Kidney glomerular epithelial cell (primary cell): ENCODE data around the gene CCL25.
"Not testable (repeated sequence)": the region's sequence is repeated elsewhere in the genome, so short reads cannot be mapped to it uniquely, and the experiment has no call there.

Experiments
- DNase-seq: peaks from one replicate; lab custom pipeline; 2025; lab: John Stamatoyannopoulos, UW

Gene CCL25

DNA sequence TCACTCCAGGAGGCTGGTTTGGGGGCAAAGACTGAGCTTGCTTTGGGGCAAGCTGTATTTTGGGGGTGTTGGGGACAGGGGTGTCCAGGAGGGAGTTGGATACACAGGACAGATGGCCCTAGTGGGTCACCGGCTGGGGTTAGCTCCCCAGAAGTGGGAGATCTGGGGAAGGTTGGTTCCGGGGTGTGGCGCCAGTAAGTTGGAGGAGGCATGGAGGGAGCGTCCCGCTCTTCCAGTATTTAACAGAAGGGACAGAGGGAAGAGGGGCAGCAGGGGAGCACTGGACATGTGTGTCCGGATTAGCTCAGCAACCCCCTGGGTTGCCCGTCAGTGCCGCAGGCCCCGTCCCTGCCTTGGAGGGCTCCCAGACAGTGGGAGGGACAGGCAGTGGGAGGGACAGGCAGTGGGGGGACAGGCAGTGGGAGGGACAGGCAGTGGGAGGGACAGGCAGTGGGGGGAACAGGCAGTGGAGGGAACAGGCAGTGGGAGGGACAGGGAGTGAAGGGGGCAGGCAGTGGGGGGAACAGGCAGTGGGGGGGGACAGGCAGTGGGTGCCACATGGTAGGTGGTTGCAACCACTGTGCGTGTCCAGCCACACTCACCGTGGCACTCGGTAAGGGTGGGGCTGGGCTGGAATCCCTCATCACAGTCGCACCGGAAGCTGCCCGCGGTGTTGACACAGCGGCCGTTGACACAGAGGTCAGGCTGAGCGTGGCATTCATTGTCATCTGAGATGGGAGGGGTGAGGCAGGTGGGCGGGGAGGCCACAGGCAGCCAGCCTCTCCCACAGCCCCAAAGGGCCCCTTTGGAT, 33.2 kb downstream of the CCL25 start:
- DNase-seq: no peak

DNA sequence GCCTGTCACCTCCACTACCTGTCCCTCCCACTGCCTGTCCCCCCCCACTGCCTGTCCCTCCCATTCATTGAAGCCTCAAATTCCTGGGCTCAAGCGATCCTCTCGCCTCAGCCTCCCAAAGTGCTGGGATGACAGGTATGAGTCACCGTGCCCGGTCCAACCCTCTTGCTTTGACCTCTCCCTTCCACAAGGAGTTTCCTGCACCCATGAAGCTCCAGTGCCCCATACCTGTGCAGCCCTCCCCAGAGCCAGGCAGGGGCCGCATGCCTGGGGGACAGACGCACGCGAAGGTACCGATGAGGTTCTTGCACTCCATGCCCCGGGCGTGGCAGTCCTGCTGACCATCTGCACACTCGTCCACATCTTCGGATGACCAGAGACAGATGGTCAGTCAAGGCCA, 34.3 kb downstream of the CCL25 start:
- no peak for DNase-seq

DNA sequence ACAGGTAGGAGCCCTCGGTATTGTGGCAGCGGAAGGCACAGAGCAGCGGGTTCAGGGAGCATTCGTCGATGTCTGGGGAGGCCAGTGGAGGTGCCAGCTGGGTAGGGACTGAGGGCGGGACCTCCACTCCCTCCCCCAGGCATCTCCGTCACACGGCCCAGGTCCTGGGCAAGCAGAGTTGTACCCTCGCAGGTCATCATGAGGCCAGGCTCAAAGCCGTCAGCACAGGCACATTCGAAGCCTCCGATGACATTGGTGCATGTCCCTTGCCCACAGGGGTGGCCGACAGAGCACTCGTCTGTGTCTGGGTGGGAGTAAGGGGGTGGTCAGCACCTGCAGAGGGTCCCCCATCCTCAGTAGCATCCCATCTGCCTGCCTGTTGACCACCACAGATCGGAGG, 35.3 kb downstream of the CCL25 start:
- DNase-seq: no peak

DNA sequence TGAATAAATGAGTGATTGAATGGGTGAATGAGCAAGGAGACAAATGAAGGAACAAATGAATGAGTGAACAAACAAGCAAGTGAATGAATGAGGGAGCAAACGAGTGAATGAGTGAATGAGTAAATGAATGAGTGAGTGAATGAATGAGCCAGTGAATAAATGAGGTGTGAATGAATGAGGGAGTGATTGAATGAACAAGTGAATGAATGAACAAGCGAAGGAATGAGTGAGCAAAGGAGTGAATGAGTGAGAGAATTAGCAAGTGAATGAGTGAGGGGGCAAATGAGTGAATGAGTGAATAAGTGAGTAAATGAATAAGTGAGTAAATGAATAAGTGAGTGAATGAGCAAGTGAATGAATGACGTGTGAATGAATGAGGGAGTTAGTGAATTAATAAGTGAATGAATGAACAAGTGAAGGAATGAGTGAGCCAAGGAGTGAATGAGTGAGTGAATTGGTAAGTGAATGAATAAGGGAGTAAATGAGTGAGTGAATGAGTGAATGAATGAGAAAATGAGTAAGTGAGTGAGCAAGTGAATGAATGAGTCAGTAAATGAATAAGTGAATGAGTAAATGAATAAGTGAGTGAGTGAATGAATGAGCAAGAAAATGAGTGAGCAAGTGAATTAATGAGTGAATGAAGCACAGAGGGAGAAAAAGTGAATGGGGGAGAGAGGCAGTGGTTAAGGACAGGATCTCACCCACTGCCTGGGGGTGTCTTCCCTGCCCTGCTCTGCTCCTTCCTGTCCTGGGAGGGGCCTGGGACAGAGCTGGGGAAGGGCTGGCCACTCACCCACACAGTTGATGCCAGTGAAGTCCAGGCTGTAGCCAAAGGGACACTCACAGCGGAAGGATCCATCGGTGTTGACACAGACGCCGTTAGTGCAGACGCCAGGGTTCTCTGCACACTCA, 36.4 kb downstream of the CCL25 start:
- DNase-seq: no peak

DNA sequence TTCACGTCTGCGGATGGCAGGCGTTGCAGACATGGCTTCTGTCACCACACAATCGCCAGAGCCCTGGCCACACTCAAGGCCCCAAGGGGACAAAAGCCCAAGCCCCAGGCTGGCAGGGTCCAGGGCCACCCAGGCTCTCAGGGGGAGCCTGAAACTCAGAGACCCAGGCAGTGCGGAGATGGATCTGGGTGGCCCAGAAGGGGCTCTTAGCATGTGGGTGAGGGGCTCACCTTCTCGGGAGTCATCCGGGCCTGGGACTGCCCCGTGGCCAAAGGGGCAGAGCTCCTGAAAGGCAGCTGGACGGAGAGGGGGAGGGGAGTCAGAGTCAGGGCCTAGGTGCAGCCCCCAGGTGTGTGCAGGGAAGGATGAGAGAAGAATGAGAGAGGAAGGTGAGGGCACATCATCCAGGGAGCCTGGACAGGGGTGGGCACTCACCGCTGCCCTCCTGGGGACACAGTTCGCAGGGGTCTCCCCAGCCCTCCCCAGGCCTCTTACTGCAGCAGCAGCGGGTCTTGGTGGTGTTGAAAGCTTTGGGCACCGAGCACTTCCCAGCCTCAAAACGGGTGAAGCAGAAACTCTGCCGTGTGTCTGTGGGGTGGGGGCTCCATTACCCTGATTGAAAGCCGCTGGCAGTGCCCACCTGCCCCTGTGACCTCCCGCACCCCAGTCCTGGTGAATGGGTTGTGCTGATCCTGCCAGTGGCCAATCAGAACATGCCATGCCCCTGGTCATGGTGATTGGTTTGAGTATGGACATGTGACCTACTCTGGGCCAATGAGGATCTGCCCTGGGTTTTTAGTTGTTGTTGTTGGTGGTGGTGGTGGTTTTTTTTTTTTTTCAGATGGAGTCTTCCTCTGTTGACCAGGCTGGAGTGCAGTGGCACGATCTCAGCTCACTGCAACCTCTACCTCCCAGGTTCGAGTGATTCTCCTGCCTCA, 37.4 kb downstream of the CCL25 start:
- no peak for DNase-seq

DNA sequence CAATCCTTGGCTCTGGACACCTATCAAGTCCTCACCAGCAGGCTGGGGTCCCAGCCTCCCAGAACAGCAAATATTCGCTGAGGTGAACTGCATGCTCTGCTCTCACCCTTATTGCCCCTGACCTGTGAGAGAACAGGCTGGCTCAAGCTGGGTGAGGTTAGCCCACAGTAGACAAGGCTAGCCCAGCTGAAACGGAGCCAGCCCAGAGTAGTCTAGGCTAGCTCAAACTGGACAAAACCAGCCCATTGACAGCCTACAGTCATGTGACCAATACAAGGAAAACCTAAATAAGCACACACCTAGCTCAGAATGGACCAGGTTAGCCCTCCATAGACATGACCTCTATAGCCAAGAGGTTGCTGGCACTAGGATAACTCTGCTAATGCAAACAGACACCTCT, 38.4 kb downstream of the CCL25 start:
- no peak for DNase-seq

DNA sequence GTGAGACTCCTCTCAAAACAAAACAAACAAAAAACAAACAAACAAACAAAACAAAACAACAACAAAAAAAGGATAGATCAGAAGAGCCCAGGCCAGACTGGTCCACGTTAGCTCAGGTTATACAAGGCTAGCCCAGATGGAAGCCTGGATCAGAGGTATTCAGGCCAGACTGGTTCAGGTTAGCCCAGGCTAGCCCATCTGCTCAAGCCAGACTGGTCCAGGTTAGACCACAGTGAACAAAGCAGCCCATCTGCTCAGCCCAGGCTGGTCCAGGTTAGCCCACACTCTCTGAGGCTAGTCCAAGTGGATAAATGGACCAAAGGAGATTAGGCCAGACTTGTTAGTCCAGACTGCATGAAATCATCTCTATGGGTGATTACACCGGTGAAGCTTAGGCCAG, 41.2 kb downstream of the CCL25 start:
- no peak for DNase-seq

DNA sequence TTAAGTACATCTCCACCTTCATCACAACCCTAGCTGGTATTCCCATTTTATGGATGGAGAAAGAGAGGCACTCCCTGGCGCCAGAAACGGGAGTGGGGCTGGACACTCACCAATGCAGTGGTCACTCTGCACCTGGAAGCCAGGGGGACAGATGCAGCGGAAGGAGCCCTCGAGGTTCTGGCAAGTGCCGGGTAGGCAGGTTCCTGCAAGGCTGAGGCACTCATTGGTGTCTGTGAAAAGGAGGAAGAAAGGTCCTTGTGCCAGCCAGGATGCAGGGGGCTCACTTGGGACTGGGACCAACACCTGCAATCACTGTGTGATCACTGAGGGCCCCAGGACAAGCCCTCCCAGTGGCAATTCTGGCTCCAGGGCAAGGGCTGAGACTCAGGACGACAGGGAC, 41.8 kb downstream of the CCL25 start:
- DNase-seq: no peak

DNA sequence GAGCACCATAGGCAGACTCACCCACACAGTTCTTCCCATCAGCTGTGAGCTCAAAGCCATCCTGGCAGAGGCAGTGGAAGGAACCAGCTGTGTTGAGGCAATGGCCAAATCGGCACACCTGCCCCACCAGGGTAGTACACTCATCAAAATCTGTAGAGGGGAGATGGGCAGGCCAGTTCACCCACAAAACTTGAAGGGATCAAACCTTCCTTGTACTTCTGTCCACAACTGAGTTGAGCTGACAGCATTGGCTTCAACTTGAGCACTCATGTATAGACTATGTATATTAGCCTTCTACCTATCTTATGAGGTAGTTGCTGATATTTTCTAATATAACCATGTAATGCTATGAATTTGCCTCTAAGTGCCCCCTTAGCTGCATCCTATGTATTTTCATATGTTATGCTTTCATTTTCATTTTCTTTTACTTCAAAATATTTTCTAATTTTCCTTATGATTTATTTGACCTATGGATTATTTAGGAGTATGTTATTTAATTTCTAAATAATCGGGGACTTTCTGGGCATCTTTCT, 42.9 kb downstream of the CCL25 start:
- DNase-seq: no peak

DNA sequence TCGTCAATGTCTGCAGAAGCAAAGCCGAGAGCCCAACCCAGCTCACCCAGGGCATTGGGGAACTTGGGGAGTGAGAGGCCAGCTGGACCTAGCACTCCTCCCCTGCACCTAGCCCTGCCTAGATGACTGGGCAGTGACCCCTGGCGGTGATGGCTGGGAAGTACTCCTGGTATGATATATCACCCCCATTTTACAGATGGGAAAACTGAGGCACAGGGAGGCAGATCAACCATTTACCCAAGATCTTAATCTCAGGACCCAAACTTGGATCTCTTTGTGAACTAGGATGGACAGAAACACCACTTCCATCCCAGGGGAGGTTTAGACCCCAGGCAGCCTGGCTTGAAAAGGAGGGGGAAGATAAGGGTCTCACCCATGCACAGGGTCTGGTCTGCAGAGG, 43.5 kb downstream of the CCL25 start:
- no peak for DNase-seq

DNA sequence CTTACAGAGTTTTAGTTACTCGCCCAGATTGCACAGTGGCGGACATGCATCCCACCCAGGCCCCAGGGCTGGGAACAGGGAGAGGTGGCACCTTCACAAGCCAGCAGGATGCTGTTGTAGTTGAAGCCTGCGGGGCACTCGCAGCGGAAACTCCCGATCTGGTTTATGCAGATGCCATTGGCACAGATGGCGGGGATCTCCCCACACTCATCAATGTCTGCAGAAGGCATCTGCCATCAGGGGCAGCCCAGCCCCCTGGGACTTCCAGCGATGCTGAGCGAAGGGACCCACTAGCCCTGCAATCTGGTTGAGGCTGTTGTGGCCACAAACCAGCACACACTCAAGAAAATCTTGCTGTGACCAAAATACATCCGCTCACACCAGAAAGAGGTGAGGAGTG, 44.6 kb downstream of the CCL25 start:
- no peak for DNase-seq

DNA sequence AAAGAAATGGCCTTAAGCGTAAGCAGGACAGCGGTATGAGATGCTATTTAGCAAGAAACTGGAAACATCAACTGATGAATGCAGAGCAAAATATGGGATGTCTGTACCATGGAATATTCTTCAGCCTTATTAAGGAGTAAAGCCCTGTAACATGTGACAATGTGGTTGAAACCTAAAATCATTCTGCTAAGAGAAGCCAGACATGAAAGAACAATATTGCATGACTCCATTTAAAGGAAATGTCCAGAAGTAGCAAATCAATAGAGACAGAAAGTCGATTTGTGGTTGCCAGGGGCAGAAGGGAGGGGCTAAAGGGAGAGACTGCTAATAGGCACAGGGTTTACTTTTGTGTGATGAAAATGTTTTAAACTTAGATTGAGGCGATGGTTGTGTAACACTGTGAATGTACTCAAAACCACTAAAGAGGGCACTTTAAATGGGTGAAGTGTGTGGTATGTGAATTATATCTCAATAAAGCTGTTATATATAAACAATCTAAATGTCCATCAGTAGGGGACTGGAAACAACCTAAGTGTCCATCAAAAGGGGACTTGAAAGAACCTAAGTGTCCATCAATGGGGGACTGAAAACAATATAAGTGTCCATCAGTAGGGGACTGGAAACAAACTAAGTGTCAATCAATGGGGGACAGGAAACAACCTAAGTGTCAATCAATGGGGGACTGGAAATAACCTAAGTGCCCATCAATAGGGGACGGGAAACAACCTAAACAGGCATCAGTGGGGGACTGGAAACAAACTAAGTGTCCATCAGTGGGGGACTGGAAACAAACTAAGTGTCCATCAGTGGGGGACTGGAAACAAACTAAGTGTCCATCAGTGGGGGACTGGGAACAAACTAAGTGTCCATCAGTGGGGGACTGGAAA, 45.4 kb downstream of the CCL25 start:
- DNase-seq: no peak

DNA sequence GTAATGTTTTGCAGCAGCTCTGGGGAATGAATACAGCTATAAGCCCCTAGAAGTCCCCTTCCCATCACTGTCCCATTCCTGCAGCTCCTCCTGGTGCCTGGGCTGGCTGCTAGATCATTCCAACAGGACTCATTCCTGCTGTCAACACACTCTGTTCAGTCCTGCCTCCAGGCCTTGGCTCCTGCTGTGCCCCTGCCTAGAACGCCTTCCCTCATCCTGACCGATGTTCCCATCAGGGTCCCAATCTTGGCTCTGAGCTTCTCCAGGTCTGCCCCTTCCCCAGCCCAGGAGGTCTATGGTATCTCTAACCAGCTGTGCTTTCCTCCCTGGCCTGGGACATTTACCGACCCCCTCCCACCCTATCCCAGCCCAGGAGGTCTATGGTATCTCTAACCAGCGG, 48.8 kb downstream of the CCL25 start:
- DNase-seq: no peak

DNA sequence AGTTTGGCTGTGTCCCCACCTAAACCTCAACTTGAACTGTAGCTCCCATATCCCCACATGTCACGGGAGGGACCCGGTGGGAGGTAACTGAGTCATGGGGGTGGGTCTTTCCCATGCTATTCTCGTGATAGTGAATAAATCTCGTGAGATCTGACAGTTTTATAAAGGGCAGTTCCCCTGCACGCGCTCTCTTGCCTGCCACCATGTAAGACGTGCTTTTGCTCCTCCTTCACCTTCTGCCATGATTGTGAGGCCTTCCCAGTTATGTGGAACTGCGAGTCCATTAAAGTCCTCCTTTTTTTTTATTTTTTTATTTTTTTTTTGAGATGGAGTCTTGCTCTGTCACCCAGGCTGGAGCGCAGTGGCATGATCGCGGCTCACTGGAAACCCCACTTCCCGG, 49.4 kb downstream of the CCL25 start:
- DNase-seq: not testable (repeated sequence)

DNA sequence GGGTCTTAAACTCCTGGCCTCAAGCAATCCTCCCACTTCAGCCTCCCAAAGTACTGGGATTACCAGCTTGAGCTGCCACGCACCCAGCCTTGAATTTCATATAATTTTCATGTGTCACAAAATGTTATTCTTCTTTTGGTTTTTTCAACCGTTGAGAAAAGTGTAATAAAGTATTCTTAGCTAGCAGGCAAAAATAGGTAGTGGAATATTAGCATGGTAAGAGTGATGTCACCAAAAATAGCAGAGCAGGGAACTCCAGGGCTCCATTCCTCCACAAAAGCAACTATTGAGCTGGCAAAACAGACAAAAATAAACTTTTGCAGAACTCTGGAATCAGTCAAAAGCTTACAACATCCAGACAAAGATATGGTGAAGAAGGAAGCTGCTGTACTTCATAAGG, 52.9 kb downstream of the CCL25 start:
- DNase-seq: no peak

DNA sequence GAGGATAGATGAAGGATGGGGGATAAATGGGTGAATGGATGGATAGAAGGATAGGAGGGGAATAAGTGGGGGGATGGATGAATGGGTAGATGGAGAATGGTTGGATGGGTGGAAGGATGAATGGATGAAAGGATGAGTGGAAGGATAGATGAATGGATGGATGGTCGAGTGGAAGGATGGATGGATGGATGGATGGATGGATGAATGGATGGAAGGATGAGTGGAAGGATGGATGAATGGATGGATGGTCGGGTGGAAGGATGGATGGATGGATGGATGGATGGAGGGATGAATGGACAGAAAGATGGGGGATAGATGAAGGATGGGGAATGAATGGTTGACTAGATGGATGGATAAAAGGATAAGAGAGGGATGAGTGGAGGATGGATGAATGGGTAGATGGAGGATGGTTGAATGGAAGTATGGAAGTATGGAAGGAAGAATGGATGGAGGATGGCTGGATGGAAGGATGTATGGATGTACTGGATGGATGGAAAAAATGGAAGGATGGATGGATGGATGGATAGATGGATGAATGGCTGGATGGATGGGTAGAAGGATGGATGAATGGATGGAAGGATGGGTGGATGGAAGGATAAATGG, 54.8 kb downstream of the CCL25 start:
- no peak for DNase-seq

DNA sequence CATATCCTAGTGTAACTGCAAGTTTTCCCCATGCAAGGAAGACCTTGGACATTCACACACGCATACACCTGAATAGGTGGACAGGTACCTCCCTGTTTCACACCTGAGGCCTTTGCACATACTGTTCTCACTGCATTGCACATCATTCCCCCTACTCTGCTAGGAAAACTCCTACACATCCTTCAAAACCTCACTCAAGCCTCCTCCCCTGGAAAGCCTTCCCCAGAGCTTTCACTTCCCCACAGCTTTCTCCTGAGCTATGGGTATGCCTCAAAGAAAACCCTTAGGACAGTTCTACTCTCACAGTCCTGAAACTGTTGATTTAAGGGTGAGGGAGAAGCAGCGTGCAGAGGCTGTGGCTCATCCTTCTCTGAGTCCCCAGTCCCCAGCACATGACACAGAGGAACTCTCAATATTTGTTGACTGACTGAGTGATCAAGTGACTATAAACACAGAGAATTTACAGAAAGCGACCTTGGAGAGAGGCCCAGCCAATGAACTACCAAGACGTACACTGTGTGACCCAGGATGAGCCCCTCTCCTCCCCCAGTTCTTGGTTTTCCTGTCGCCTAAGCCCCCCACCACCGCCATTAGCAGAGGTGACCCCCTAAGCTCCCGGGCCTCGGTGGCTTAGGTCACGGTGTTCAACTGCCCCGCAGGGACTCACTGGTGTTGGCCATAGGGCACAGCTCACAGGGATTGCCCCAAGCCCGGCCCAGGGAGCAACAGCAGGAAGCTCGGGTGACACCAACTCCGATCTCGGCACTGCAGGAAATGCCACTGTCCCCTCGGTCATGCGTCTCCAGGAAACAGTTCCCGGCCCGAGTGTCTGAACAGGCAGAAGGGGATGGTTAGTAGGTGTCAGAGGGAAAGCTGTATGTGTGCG, 56.2 kb downstream of the CCL25 start:
- no peak for DNase-seq

DNA sequence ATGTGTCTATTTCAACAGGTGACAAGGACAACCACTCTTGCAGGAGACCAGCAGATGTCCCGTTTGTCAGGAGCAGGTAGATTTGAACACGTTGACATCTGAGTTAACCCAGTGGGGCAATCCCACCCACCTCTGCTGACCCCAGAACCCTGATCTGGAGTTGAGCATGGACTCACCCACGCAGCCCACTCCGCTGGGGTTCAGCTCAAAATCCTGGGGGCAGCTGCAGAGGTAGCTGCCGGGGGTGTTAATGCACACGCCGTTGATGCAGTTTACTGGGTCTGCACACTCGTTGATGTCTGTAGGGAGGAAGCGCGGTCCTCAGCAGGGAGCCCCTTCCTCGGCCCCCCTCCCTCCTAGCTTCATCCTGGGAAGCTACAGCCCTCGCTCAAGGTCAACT, 56.9 kb downstream of the CCL25 start:
- DNase-seq: no peak

DNA sequence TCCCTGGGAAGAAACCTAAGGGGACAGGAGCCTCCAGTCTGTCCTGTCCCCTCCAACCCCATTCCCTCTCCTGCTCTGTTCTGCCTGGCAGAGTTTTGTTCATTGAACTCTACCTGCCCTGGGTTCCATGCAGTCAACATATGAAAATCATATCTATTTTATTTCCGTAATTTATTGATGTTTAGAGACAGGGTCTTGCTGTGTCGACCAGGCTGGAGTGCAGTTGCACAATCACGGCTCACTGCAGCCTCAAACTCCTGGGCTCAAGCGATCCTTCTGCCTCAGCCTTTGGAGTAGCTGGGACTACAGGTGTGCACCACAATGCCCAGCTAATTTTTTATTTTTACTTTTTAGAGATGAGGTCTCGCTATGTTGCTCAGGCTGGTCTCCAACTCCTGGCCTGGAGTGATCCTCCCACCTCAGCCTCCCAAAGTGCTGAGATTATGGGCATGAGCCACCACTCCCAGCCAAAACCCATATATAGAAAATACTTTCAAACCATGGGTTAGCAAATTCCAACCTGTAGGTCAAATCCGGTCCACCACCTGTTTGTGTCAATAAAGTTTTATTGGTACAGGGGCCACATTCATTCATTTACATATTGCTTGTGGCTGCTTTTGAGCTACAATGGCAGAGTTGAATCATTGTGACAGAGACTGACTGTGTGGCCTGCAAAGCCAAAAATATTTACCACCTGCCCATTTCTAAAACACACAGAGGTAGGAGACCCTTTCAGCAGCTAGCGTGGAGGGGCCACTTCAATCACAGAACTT, 57.5 kb downstream of the CCL25 start:
- DNase-seq: no peak
